DMS 273 (cell line): Measurements from ENCODE around the gene PCGF6.
"Not testable (repeated sequence)": the region's sequence is repeated elsewhere in the genome, so short reads cannot be mapped to it uniquely, and the experiment has no call there.

Source experiments
- DNase-seq: peaks from one replicate; lab custom pipeline; 2025; ENCODE audit not compliant: unreplicated experiment; lab: John Stamatoyannopoulos, UW

Gene PCGF6, protein sequence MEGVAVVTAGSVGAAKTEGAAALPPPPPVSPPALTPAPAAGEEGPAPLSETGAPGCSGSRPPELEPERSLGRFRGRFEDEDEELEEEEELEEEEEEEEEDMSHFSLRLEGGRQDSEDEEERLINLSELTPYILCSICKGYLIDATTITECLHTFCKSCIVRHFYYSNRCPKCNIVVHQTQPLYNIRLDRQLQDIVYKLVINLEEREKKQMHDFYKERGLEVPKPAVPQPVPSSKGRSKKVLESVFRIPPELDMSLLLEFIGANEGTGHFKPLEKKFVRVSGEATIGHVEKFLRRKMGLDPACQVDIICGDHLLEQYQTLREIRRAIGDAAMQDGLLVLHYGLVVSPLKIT

DNA sequence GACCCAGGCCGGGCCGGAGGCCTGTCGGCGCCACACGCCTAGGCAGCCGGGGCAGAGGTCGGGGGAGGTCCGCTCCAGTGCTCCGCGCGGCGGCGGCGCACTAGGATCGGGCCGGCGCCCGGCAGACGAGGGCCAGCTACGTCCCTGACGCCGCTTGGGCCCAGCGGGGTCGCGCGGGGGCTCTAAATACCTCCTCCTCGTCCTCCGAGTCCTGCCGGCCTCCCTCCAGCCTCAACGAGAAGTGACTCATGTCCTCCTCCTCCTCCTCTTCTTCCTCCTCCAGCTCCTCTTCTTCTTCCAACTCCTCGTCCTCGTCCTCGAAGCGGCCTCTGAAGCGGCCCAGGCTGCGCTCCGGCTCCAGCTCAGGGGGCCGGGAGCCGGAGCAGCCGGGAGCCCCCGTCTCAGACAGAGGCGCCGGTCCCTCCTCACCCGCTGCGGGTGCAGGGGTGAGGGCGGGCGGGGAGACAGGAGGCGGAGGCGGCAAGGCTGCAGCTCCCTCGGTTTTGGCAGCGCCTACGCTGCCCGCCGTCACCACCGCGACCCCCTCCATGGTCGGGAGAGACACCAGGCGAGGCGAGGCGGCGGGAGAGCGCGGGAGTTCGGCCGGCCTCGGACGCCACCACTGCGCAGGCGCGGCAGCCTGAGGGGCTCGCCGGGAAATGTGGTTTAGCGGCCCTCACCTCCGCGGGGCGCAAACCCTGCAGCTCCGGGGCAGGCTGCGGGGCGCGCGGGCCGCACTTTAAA lies at the start of gene PCGF6:
PCGF6 (minus strand) TSS at position 624 of the 744 bp plus-strand sequence; CDS start at position 550, 74 bp downstream.
- DNase-seq: peak; percentile 91

DNA sequence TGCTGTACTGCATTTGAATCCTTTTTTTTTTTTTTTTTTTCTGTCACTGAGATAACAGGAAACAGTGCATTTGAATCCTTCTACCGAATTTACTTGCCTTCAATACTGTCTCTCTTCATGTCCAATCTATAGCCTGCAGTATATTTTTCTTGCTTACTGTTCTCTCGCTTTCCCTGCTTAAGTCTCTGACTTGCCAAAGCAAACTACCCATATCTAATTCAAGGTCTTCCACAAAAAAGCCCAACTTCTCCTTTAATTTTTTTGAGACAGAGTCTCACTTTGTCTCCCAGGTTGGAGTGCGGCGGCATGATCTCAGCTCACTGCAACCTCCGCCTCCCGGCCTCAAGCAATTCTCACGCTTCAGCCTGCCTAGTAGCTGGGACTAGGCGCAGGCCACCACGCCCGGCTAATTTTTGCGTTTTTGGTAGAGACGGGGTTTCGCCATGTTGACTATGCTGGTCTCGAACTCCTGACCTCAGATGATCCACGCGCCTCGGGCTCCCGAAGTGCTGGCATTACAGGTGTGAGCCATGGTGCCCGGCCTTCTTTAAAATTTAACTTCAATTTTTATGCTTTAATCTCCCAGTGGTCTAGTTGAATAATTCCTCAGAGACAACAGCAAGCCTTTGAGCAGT lies 46.4 kb upstream of the PCGF6 start:
- peak; percentile 27 for DNase-seq

DNA sequence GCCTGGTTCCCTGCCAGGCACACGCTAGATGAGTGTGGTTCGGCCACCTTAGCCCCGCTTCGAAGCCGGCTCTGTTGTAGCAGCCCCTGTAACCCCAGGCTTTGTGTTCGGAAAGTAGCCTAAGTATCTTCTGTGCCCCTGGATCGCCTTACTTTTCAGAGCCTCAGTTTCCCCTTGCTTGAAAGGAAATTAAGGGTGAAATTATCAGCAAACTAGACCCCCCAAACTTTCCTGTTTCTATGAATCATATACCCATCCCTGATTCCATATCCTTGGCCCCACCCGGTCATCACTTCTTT lies 45.8 kb upstream of the PCGF6 start:
- DNase-seq: peak; percentile 28

DNA sequence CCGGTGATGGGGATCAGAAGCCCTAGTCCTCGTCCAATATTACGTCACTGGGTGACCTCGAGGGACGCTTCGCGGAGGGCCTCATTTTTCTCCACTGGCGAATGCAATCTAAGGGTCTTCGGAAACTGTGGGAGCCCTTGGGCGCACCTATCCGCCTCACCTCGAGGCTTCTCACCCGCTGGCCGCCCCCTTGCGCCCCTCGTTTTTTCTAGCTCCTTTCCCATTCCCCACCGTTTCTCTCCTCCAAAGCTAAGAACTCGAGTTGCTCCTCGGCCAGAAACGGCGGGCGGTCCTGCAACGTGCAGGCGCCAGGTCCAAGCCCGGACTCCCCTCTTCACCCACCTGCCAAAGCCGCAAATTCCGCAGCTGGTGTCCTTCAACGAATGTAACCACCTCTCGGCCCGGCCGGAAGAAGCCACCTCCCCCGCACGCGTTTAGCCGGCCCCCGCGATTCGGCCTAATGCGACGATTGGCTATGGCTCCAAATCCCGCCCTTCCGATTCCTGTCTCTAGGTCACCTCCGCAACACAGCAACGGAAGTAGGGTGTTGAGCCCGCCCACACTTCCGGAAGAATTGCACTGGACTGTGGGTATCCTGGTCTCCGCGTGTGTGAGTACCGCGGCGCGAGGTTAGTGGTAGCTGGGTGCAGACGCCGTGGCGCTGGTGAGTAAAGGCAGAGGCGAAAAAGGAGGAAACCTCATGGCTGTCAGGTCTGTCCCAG lies 45.3 kb upstream of the PCGF6 start, which contains the start of the genes ATP5MK and PDCD11:
ATP5MK (minus strand) TSS at position 409 of the 722 bp plus-strand sequence. CDS start 4,018 bp downstream, outside the sequence.
PDCD11 (plus strand) TSS at position 560 of the 722 bp plus-strand sequence. CDS start 1,801 bp downstream, outside the sequence.
- DNase-seq: peak; percentile 98

DNA sequence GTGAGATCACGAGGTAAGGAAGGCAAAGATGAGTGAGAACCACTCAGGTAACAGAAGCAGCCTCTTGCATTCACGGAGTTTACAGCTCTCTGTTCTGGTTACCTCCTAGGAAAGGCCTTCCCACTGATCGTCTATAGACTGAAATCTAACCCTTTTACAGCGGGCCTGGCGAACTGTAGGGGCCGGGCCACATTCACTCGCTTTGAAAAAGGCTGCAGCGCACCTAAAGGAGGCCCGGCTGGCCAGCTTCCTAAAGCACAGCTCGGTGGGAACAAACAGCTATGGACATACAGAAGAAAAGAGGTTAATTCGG lies 44.8 kb upstream of the PCGF6 start:
- peak; percentile 30 for DNase-seq

DNA sequence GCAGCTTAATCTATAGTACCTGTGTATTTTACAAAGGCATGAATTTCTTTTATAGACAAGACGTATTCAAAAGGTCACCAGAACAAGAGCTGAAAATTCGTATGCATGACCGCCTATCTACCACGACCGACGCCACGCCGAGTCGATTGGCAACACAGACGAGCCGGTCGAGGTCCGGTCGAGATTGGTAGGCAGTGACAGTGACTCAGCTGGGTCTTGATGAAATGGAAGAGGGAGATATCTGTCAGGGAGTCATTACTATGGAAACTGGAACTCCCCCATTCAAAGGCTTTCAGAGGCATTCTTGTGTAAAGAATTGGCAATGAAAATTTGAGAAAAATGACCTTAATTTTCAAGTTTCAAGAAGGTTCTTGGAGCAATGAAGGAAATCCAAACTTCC lies 43.2 kb upstream of the PCGF6 start:
- DNase-seq: no peak

DNA sequence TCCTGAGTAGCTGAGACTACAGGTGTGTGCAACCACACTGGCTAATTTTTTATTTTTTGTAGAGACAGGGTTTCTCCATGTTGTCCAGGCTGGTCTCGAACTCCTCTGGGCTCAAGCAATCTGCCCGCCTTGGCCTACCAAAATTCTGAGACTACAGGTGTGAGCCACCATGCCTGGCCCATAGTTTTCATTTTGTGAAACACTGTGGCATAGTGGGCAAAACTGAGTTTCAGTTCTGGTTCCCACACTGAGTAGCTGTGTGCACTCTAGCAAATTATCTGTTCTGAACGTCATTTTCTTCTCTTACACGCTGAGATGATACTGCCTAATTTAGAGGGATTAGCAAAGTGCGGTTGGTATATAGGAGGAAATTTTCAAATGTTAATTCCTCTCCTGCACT lies 31.8 kb upstream of the PCGF6 start:
- DNase-seq: no peak

DNA sequence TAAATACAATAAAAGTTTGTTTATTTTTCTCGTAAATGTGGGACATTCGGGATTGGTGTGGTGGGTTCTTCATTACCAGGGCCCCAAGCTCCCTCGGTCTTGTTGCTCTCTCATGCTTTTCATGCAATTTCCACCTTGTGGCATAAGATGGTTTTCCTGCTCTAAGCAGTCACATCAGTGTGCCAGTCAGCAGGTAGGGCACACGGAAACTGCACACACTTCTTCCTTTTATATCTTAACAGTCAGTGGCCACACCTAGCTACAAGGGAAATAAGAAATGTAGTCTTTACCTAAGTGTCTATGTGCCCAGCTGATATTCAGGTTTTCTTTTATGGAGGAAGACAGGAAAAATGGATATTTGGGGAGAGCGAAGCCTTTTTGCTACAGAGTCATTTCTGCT lies 23.3 kb upstream of the PCGF6 start:
- DNase-seq: no peak

DNA sequence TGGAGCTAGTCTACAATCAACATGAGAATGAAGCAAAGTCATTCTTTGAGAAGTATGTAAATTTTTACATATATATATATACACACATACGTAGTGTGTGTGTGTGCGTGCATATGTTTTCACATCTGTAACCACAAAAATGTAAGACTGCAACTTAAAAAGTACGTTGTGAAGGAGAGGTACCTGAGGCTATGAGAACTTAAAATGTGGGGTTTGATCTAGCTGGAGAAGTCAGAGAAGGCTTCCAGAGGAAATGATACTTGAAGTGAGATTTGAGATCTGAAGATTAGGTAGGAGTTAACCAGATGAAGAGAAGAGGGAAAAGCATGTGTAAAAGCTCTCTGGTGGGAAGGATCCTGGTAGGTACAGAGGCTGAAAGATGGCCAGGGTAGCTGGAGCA lies 22.6 kb upstream of the PCGF6 start:
- no peak for DNase-seq

DNA sequence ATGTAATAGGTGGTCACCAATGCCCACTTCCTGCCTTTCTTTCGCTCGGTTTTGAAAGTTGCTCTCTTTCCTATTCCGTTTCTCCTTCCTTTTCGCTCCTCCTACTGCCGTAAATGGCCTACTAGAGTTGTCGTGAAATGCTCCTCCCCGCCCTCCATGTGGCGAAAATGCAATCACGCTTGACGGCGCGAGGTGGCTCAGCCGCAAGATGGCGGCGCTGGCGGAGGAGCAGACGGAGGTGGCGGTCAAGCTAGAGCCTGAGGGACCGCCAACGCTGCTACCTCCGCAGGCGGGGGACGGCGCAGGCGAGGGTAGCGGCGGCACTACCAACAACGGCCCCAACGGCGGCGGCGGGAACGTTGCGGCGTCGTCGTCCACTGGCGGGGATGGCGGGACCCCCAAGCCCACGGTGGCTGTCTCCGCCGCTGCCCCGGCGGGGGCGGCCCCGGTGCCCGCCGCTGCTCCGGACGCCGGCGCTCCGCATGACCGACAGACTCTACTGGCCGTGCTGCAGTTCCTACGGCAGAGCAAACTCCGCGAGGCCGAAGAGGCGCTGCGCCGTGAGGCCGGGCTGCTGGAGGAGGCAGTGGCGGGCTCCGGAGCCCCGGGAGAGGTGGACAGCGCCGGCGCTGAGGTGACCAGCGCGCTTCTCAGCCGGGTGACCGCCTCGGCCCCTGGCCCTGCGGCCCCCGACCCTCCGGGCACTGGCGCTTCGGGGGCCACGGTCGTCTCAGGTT lies 17.0 kb upstream of the PCGF6 start, which contains the start of gene TAF5:
TAF5 (plus strand) TSS at position 195 of the 737 bp plus-strand sequence; CDS start at position 209, 14 bp downstream.
- peak; percentile 97 for DNase-seq

DNA sequence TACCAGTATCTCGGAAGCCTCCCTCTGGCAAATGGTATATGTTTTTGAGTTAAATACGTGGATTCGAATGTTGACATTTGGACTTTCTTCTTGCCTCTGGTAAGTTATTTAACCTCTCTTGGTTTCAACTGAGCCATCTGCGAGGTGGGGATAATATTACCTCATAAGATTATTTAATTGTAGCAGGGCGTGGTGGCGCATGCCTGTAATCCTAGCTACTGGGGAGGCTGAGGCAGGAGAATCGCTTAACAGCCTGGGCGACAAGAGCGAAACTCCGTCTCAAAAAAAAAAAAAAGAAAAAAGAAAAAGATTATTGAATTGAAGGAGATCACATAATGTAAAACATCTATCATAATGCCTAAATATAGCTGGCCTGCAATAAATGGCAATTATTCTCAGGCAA lies 16.4 kb upstream of the PCGF6 start:
- peak; percentile 63 for DNase-seq

DNA sequence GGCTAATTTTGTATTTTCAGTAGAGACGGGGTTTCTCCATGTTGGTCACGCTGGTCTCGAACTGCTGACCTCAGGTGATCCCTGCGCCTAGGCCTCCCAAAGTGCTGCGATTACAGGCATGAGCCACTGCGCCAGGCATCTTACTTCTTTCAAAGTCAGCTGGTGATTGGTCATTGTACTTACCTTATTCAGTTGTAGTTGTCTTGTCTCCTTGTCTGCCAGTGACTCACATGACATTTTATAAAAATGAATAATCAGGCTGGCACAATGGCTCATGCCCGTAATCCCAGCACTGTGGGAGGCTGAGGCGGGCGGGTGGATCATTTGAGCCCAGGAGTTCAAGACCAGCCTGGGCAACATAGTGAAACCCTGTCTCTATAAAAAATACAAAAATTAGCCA lies 9.9 kb upstream of the PCGF6 start:
- DNase-seq: not testable (repeated sequence)

DNA sequence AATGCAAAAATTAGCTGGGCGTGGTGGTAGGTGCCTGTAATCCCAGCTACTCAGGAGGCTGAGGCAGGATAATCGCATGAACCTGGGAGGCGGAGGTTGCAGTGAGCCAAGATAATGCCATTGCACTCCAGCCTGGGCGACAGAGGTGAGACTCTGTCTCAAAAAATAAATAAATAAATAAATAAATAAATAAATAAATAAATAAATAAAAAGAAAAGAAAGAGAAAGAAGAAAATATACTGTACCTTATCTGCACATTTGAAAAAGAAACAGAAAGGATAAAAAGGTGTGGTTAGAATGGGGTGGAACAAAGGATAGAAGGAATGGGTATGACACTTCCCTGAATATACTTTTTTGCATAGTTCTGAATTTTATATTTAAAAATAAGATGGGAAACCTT lies 8.6 kb upstream of the PCGF6 start:
- DNase-seq: not testable (repeated sequence)

DNA sequence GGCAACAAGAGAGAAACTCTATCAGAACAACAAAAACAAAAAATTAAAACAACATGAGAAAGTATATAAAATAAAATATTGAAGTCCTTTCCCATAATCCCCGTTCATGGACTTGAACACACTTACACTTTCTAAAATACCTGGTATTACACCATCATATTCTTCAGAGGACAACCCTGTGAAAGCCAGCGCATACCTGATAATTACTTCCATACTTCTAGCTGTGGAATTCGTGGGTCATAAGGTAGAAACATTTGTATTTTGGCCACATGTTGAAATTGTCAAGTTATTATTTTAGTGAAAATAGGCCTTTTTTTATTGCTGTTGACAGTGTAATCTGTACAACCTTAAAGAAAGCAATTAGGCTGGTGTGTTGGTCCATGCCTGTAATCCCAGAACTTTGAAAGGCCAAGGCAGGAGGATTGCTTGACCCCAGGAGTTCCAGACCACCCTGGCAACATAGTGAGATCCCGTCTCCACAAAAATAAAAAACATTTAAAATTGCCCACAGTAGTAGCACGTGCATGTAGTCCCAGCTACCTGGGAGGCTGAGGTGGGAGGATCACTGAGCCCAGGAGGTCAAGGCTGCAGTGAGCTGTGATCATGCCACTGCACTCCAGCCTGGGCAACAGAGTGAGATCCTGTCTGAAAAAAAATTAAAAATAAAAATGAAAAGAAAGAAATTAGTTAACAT lies 5.1 kb upstream of the PCGF6 start:
- DNase-seq: no peak

DNA sequence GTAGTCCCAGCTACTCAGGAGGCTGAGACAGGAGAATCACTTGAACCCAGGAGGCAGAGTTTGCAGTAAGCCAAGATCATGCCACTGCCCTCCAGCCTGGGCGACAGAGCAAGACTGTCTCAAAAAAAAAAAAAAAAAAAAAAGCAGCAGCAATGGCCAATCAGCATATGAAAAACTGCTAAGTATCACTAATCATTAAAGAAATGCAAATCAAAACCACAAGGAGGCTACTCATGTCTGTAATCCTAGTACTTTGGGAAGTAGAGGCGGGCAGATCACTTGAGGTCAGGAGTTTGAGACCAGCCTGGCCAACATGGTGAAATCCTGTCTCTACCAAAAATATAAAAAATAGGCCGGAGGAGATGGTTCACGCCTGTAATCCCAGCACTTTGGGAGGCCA lies 3.6 kb upstream of the PCGF6 start:
- not testable (repeated sequence) for DNase-seq

DNA sequence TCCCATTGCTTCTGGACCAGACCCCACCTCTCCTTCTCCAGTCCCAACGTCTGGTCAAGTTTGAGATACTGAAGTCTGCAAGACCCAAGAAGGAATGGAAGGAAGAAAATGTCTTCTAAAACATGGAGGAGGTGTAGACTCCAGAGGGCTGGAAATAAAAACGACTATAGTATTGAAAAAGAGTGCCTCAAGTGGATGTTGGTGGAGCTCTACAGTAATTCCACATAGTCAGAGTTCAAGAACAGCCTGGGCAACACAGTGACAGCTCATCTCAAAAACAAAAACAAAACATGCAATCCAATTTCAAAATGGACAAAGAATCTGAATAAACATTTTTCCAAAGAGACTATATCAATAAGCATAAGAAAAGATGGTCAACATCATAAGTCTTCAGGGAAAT lies 2.3 kb upstream of the PCGF6 start:
- no peak for DNase-seq

DNA sequence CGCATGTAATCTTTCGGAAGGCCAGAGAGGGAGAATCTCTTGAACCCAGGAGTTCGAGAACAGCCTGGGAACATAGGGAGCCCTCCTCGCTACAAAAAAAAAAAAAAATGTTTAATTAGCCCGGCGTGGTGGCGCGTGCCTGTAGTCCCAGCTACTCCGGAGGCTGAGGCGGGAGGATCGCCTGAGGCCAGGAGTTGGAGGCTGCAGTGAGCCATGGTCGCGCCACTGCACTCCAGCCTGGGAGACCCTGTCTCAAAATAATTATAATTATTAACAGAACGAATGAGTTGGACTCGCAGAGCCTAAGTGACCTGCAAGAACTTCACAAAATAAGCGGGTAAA lies 794 bp downstream of the PCGF6 start:
- peak; percentile 37 for DNase-seq

DNA sequence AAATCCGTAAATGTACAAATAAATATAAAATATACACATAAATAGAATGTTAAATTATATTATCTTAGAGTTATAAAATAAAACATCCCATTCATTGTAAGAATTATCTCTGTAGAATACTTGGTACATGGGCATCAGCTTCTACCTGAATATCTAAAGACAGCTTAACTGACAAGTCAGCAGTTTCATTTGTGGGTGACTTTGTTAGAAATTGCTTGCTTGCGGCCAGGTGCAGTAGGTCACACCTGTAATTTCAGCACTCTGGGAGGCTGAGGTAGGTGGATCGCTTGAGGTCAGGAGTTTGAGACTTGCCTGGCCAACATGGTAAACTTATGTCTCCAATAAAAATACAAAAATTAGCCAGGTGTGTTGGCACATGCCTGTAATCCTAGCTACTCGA lies 14.6 kb downstream of the PCGF6 start:
- no peak for DNase-seq

DNA sequence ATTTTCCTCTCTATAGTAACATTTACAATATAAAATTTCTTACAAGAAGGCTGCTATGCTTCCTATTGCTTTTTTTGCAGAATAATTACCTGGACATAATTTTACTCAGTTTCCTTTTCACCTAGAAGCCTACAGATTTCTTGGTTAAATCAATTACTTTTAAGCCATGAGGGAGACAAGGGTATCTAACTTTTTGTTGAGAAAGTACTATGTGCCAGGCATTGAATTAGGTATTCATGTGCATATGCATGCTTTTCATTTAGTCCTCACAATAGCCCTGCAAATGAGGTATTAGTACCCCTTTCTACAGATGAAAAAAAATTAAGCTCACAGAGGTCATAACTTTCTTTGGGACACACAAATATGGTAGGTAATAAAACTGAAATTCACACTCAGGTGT lies 16.4 kb downstream of the PCGF6 start:
- no peak for DNase-seq

DNA sequence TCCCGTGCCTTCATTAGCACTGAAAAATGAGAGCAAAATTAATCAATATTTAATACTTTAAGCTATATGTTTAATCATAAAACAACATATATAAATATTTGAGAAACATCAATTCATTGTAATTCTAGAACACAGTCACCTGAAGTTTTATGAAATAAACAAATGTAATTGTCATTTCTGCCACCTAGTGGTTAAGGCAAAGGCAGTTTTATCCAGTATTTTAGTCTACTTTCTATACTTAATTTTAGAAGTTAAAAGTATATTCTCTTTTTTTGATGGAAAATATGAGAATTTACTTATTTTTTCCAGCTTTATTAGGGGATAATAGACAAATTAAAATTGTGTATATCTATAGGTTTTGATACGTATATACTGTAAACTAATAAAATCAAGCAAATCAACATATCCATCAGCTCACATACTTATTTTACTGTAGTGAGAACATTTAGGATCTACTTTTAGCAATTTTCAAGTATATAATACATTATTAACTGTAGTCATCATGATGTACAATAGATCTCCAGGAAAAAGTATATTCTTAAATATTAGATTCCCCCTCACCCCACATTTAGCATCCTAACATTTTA lies 16.9 kb downstream of the PCGF6 start:
- DNase-seq: peak; percentile 26
